Bronchial epithelial cell (primary cell): ENCODE data around the gene EPHB3. TPM values are rescaled to one million over a fixed set of nuclear protein-coding genes. Genes with fewer than 3 reads are reported as not detected.

Experiments
- DNase-seq: peaks from one replicate; pipeline ENCODE4 v3.0.0-alpha.2; 2010; ENCODE audit warnings: low read depth
- FAIRE-seq: peaks from 2 replicates; lab custom pipeline; 2011; peaks lifted over from hg19 to GRCh38; lab: Jason Lieb, UNC
- H3K27me3 ChIP-seq: 2 replicates; pipeline ENCODE4 v1.5.1; 2011; ENCODE audit warnings: low read length; ENCODE audit not compliant: control insufficient read depth, insufficient read depth
- H3K36me3 ChIP-seq: 2 replicates; pipeline ENCODE4 v1.5.1; 2011; ENCODE audit warnings: low read length; ENCODE audit not compliant: control insufficient read depth, insufficient read depth
- H3K4me3 ChIP-seq: 2 replicates; pipeline ENCODE4 v1.5.1; 2011; ENCODE audit warnings: mild to moderate bottlenecking, low read depth, low read length, control low read depth
- CTCF ChIP-seq: IDR thresholded peaks from 2 replicates; pipeline ENCODE4 v1.5.1; 2011; ENCODE audit warnings: mild to moderate bottlenecking, moderate library complexity, low read length, control low read depth, inconsistent platforms; ENCODE audit not compliant: insufficient read depth, severe bottlenecking
- total RNA-seq: library from RNA; depleted of rRNA; stranded (reverse); fragments of >200 nt; gene quantifications from 2 replicates; pipeline ENCODE4 v1.2.1, GENCODE V29; 2014

The EPHB3 gene
- 9.2 and 16.8 TPM in 2 replicates for total RNA-seq

- FAIRE-seq, result peak; percentile 77
- no peaks in the 10 kb centered on the region for H3K36me3 ChIP-seq
- H3K27me3 ChIP-seq, result no peaks in the 10 kb centered on the region
- peak; percentile 91 for DNase-seq
- TF ChIP-seq CTCF, result peak; percentile 100
- H3K4me3 ChIP-seq, result peak within 1 kb of the TSS; percentile 68
These were observed at the start of gene EPHB3 for GRCh38 chr3:184561061-184561912. EPHB3 (plus strand) TSS chr3:184561785; CDS start chr3:184562236, 451 bp downstream.

GRCh38 chr3:184512621-184513020 lies 49.0 kb upstream of the EPHB3 start:
- H3K4me3 ChIP-seq, result no peak overlapping the region
- H3K27me3 ChIP-seq, result peaks cover 19% of the 10 kb centered on the region
- no peak for TF ChIP-seq CTCF
- no peaks in the 10 kb centered on the region for H3K36me3 ChIP-seq
- FAIRE-seq (no peak), DNase-seq (no peak)

GRCh38 chr3:184513276-184514170 lies 48.1 kb upstream of the EPHB3 start:
- Histone ChIP-seq H3K4me3 (peak overlapping the region; percentile 18), H3K36me3 (no peaks in the 10 kb centered on the region), H3K27me3 (peaks cover 19% of the 10 kb centered on the region)
- TF ChIP-seq CTCF, result peak; percentile 93
- DNase-seq (peak; percentile 62), FAIRE-seq (no peak)

GRCh38 chr3:184514171-184514490 lies 47.5 kb upstream of the EPHB3 start:
- H3K27me3 ChIP-seq, result peaks cover 16% of the 10 kb centered on the region
- FAIRE-seq, result no peak
- no peak overlapping the region for H3K4me3 ChIP-seq
- DNase-seq, result no peak
- TF ChIP-seq CTCF, result no peak
- no peaks in the 10 kb centered on the region for H3K36me3 ChIP-seq

GRCh38 chr3:184523825-184524615 lies 37.6 kb upstream of the EPHB3 start:
- H3K36me3 ChIP-seq, result no peaks in the 10 kb centered on the region
- no peak for TF ChIP-seq CTCF
- DNase-seq, result peak; percentile 90
- no peaks in the 10 kb centered on the region for H3K27me3 ChIP-seq
- FAIRE-seq, result no peak
- no peak overlapping the region for H3K4me3 ChIP-seq
